TTC549 (cell line): ENCODE measurements around the gene KEAP1.
"Not testable (repeated sequence)": the region's sequence is repeated elsewhere in the genome, so short reads cannot be mapped to it uniquely, and the experiment has no call there.

Source experiments
- FAIRE-seq: peaks from 2 replicates; lab custom pipeline; 2012; peaks lifted over from hg19 to GRCh38; lab: Jason Lieb, UNC

Gene KEAP1

DNA sequence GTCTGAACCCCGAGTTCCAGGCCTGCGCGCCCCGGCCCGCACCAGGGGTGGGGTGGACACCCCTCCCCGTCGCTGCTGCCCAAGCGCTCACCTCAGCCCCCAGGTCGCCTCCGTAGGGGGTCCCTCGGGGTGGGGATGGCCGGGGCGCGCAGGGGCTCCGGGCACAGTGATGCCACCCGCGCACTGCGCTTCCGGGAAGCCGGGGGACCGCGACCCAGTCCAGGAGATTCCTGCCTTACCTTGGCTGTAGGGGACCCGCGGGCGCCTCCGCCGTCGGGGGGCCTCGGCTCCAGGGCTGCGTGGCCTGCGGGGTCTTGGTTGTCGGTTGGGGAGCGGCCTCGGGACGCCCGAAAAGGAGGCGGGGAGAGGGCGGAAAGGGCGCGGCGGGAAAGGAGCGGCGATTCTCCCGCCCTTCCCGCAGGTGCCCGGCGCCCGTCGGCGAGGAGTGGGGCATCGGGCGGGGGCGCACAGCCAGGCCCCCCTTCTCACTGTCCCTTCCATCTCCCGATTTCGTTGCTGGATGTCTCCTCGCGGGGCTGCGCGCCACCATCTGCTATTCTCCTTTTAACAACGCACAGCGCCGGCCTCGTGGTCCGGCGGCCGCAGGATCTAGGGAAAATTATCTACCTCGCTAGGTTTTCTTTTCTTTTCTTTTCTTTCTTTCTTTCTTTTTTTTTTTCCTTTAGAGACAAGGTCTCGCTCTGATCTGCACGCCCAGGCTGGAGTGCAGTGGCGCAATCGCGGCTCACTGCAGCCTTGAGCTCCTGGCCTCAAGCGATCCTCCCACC is at the start of gene KEAP1:
Gene KEAP1, minus strand, starts transcription at position 355 of the 788 bp plus-strand sequence. CDS start 3,323 bp downstream, outside the sequence.
- no peak for FAIRE-seq

DNA sequence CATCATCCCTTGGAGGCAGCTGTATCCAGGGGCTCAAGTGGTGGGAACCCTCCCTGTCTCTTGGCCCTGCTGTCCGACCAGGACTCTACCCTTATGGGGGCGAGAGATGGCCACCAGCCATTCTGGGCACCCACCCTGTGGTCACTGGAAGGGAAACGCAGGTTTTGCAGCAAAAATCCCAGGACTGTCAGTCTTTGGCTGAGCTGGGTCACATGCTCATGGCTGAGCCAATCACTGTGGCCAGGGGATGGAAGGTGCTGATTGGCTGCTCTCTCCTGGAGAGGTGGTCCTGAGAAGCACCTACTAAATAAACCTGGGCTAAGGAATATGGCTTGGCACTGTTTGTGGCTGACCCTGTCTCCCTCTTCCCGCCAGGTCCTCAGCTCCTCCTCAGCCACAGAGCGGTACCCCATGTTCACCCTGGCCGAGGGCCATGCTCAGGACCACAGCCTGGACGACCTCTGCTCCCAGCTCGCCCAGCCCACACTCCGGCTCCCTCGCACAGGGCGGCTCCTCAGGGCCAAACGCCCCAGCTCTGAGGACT is 49.4 kb upstream of the KEAP1 start:
- no peak for FAIRE-seq

DNA sequence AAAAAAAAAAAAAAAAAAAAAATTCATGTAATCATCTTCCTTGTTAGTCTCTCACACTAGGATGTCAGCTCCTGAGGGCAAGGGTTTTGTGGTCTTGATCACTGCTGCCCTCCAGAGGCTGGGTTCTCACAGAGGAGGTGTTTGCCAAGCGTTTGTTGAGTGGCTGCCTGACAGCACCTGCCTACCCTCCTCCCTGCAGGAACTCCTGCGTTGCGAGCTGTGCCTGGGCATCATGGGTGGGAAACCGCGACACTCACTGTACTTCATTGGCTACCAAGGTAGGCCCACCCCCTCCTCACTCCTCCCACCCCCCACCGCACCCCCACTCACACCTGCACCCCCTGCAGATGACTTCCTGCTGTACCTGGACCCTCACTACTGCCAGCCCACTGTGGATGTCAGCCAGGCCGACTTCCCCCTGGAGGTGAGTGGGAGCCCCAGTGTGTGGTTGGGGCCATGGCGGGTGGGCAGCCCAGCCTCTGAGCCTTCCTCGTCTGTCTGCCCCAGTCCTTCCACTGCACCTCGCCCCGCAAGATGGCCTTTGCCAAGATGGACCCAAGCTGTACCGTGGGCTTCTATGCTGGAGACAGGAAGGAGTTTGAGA is 48.6 kb upstream of the KEAP1 start:
- FAIRE-seq = no peak

DNA sequence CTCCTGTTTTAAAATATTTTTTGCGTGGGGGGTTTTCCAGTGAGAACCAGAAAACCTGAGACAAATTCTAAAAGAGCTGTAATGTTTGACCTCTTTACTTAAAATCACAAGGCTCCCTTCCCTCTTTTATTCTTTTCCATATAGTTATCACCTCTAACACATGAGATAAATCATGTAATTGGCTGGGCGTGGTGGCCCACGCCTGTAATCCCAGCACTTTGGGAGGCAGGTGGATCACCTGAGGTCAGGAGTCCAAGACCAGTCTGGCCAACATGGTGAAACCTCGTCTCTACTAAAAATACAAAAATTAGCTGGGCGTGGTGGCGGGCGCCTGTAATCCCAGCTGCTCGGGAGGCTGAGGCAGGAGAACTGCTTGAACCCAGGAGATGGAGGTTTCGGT is 47.9 kb upstream of the KEAP1 start:
- FAIRE-seq = not testable (repeated sequence)

DNA sequence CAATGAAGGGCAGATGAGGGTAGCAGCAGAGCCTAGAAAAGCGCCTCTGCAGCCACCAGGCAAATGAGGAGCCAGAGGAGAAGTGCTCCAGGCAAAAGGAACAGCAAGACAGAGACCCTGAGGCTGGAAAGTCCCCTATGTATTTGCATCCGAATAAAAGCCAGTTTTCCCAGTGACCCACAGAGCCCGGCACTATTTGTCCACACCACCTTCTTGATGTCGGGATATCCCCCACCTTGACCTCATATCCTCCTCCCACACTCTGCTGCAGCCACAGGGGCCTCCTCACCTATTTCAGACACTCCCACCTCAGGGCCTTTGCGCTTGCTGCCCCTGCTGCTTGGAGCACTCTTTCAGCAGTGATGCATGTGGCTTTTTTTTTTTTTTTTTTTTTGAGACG is 47.2 kb upstream of the KEAP1 start:
- FAIRE-seq = no peak

DNA sequence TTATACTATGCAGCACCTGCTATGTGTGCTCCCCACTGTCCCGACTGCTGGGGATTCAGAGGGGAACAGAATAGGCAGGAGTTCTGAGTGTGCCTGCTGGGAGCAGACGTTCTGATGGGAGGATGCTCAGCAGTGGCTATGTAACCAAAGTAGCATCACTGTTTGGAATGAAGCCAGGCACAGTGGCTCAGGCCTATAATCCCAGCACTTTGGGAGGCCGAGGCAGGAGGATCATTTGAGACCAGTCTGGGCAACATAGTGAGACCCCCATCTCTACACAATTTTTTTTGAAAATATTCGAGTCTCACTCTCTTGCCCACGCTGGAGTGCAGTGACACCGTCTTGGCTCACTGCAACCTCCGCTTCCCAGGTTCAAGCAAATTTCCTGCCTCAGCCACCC is 46.6 kb upstream of the KEAP1 start:
- FAIRE-seq = no peak

DNA sequence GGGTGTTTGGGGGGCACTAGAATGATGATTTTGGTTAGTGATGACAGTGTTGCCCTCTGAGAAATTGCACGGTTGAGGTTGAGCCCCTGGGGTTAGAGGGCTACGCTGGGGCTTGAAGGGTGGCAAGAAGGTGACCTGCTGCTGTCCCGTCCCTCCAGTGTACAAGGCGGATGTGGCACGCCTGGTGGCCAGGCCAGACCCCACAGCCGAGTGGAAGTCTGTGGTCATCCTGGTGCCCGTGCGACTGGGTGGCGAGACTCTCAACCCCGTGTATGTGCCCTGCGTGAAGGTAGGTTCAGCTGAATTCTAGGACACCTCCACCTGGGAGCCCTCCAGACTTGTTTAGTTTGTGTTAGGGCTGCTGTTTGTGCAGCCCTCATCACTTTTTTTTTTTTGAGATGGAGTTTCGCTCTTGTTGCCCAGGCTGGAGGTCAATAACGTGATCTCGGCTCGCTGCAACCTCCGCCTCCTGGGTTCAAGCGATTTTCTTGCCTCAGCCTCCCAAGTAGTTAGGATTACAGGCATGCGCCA is 45.7 kb upstream of the KEAP1 start:
- no peak for FAIRE-seq

DNA sequence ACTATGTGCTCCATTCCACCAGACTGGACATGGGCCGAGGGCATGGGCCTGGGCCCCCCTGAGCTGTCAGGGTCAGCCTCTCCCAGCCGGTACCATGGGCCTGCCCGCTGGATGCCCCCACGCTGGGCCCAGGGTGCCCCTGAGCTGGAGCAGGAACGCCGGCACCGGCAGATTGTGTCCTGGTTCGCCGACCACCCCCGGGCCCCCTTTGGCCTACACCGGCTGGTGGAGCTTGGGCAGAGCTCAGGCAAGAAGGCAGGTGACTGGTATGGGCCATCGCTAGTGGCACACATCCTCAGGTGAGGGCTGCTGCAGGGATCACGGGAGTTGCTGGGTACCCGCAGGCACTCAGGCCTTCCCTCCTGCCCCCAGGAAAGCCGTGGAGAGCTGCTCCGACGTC is 43.7 kb upstream of the KEAP1 start:
- FAIRE-seq = no peak

DNA sequence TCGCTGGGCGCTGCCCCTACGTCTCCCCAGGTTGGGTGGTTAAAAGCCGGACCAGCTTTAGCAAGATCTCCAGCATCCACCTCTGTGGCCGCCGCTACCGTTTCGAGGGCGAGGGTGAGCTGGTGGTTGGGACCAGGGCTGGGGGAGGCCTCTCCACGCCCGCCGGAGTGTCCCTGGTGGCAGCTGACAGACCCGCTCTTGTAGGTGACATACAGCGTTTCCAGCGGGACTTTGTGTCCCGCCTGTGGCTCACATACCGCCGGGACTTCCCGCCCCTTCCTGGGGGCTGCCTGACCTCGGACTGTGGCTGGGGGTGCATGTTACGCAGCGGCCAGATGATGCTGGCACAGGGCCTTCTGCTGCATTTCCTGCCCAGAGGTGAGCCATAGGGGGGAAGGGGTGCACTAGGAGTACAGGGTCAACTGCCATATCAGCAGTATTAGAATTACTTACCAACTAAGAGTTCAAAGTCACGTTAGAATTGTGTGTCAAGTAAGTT is 41.6 kb upstream of the KEAP1 start:
- no peak for FAIRE-seq

DNA sequence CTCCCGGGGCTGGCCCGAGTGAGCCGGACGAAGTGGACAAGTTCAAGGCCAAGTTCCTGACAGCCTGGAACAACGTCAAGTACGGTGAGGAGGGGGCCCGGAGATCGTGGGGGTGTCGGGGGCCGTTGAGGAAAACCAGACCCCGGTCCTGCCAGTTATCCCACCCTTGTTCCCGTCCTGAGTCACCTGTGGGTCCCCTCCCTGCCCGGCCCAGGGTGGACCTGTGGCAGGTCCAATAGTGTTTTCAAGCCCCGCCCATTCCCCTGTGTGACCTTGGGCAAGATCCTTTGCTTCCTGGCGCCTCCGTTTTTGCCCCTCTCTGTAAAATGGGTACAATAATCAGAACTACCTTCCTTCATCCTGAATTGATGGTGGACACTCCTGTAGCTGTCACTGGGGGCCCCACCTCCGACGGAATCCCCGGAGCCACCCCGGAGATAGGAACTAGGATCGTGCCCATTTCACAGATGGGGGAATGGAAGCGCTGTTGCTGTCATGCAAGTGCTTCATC is 41.1 kb upstream of the KEAP1 start:
- no peak for FAIRE-seq

DNA sequence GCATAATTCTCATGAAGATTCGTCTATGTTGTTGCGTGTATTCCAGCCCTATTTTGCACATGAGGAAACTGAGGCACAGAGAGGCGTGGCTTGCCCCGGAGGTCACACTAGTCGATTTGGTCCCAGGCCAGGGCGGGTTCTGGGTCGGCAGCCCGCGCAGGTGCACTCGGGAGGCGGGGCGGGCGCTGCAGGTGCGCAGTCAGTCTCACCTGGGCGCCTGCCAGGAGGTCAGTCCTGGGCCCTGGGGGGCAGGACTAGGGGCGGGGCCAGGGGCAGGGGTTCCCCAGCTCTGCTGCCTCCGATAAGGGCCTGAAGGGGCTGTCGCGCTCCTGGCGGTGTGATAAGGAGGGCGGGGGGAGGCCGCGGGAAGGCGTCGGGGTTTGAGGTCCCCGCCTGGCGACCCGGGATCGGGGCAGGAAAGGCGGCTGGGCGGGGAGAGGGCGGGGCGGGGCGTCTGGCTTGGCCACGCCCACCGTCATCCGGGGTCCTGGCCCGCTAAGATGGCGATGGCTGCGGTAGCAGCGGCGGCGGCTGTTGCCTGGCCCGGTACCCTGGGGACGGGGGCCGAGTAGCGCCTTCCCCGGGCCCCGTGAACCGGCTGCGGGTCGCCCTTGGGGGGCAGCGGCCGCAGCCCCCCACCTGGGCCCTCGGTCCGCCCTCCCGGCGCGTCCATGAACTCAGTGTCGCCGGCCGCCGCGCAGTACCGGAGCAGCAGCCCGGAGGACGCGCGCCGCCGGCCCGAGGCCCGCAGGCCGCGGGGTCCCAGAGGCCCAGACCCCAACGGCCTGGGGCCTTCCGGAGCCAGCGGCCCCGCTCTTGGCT is 40.5 kb upstream of the KEAP1 start, which contains the start of gene ATG4D:
Gene ATG4D, plus strand, starts transcription at position 485 of the 822 bp plus-strand sequence. Its CDS starts 187 bp downstream, at position 672.
- no peak for FAIRE-seq

DNA sequence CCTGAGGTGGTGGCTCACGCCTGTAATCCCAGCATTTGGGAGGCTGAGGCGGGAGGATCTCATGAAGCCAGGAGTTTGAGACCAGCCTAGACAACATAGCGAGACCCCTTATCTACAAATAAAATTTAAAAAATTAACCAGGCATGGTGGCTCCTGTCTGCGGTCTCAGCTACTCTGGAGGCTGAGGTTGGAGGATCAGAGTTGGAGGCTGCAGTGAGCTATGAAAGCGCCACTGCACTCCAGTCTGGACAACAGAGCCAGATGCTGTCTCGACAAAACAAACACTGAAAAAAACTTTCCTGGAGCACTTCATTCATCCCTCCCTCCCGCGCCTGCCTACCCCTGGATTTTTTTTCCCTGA is 39.9 kb upstream of the KEAP1 start:
- FAIRE-seq = no peak

DNA sequence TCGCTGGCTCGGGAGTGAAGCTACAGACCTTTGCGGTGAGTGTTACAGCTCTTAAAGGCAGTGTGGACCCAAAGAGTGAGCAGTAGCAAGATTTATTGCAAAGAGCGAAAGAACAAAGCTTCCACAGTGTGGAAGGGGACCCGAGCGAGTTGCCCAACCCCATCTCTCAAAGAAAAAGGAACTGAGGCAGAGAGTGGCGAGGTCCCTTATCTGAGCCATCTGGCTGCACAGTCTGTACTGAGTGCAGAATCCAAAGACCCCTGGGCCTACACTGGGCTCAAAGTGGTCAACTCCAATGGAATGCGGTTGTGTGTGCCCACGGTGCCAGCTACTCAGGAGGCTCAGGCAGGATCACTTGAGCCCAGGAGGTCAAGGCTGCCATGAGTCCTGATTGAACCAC is 35.9 kb upstream of the KEAP1 start:
- not testable (repeated sequence) for FAIRE-seq

DNA sequence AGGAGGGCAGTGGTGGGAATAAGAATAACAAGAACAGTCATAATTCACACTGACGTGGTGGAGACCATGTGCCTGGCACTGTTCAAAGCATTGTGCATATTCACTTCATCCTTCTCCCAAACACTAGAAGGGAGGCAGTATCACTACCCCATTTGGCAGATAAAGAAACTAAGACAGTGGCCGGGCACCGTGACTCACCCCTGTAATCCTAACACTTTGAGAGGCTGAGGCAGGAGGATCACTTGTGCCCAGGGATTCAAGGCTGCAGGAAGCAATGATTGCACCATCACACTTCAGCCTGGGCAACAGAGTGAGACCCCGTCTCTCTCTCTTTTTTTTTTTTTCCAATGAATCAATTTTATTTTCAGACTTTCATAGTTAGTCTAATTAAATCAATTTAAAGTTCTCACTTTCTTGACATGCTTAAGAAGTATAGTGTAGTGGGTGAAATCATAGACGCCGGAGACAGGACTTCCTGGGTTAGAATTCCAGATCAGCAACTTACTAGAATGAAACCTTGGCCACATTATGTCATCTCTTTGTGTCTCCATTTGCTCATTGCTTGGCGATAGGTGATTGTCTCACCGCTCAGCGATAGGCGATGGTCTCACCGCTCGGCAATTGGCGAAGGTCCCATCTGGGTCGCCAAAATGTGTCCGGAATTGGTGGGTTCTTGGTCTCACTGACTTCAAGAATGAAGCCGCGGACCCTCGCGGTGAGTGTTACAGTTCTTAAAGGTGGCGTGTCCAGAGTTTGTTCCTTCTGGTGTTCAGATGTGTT is 35.2 kb upstream of the KEAP1 start:
- no peak for FAIRE-seq

DNA sequence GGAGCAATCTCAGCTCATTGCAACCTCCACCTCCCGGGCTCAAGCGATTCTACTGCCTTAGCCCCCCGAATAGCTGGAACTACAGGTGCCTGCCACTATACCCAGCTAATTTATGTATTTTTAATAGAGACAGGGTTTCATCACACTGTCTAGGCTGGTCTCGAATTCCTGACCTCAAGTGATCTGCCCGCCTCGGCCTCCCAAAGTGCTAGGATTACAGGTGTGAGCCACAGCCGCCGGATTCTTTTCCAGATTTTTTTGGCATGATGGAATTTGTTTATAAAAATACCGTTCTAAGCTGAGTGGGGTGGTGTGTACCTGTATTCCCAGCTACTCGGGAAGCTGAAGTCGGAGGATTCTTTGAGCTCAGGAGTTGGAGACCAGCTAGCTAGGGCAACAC is 34.5 kb upstream of the KEAP1 start:
- no peak for FAIRE-seq

DNA sequence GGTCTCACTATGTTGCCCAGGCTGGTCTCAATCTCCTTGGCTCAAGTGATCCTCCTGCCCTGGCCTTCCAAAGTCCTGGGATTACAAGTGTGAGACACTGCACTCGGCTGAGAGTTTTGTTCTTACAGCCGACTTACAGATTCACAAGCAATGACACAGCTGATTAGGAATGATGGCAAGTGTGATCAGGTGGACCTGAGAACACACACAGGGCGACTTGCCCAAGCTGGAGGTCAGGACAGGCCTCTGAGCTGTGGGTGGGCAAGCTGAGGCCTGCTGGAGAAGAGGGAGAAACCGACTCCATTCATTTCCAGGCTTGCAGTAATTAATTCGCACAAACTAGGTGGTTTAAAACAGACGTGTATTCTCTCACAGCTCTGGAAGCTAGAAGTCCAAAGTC is 32.5 kb upstream of the KEAP1 start:
- no peak for FAIRE-seq

DNA sequence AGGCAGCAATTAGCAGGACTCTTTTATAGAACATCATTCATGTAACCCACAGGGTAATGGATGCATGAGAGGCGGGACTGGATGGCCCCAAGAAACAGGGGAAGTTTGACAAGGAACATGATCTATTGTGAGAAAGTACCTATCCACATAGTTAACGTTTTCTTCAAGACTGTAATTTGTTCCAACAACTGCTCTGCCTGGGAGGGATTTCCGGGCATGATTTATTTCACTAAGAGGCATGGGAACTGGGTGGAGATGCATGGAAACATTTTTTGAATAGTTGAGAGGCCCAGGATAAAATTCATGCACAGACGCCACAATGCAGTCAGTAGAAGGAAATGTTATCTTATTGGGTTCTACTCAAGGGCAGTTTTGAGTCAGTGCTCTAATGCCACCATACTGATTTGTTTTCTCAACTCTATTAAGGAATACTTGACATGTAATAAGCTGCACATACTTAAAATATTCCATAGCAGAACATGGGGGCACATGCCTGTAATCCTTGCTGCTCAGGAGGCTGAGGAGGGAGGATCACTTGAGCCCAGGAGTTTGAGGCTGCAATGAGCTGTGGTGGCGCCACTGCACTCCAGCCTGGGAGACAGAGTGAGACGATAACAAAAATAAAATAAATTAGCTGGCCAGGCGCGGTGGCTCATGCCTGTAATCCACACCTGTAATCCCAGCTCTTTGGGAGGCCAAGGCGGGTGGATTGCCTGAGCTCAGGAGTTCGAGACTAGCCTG is 30.7 kb upstream of the KEAP1 start:
- no peak for FAIRE-seq

DNA sequence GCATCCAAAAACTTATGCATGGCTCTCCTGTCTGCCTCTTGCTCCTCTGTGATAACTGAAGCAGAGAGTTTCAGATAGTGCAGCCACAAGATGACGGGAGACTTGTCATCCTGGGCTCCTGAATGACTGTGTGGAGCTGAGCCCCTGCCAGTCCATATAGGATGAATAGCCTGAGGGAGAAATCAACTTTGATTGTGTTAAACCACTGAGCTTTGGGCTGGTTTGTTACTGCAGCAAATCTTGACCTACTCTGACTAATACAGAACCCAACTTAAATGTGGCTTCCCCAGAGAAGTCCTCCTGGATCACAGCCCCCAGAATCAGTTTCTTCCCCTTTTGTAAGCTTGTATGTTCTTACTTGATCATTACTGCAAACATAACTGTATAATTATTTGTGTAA is 29.3 kb upstream of the KEAP1 start:
- no peak for FAIRE-seq

DNA sequence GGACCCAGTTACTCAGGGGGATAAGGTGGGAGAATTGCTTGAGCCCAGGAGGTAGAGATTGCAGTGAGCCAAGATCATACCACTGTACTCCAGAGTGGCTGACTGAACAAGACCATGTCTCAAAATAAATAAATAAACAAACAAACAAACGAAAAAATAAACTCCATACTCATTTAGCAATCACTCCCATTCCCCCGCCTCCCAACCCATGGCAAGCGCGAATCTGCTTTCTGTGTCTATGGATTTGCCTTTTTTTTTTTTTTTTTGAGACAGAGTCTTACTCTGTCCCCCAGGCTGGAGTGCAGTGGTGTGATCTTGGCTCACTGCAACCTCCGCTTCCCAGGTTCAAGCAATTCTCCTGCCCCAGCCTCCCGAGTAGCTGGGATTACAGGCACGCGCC is 23.7 kb upstream of the KEAP1 start:
- FAIRE-seq = not testable (repeated sequence)

DNA sequence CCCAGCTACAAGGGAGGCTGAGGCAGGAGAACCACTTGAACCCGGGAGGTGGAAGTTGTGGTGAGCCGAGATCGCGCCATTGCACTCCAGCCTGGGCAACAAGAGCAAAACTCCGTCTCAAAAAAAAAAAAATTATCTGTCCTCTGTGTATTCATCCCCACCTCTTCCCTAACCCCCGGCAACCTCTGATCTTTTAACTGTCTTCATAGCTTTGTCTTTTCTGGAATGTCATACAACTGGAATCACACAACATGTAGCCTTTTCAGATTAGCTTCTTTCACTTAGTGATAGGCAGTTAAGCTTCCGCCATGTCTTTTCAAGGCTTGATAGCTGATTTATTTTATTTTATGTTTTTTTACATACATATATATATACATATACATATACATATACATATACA is 22.5 kb upstream of the KEAP1 start:
- FAIRE-seq = no peak
